ENCODE data around the gene PAAF1. TPM values are rescaled to one million over a fixed set of nuclear protein-coding genes. Genes with fewer than 3 reads are reported as not detected.
"Not testable (repeated sequence)": the region's sequence is repeated elsewhere in the genome, so short reads cannot be mapped to it uniquely, and the experiment has no call there.

PAAF1 gene
- total RNA-seq, 1 experiment from 2014 or later, result 13.2 TPM

DNA sequence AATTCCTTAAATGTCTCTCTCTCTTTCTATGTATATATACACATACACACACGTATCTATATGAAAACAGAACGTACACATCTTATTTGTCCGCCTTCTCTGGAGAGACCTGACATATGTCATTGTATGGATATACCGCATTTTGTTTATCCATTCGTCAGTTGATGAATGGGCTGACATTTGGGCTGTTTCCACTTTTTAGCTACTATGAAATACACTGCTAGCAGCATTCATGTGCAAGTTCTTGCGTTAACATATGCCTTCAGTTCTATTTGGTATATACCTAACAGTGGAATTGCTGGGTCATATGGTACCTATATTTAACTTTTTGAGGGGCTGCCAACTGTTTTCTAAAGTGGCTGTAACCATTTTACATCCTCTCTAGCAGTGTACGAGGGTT lies 56.0 kb downstream of the PAAF1 start:
- DNase-seq (ENCODE audit: low read depth), result no peak
- in situ Hi-C loops (cut with HindIII; ENCODE audit: low pct_unique_long_range_greater_than_20kb, low sequenced_read_pairs), result no loop called here

DNA sequence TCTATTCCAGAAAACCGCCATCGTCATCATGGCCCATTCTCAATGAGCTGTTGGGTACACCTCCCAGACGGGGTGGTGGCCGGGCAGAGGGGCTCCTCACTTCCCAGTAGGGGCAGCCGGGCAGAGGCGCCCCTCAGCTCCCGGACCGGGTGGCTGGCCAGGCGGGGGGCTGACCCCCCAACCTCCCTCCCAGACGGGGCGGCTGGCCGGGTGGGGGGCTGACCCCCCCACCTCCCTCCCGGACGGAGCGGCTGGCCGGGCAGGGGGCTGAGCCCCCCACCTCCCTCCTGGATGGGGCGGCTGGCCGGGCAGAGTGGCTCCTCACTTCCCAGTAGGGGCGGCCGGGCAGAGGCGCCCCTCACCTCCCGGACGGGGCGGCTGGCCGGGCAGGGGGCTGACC lies 59.2 kb downstream of the PAAF1 start:
- in situ Hi-C loops (cut with HindIII; ENCODE audit: low pct_unique_long_range_greater_than_20kb, low sequenced_read_pairs); DNase-seq (ENCODE audit: low read depth): not testable (repeated sequence)

DNA sequence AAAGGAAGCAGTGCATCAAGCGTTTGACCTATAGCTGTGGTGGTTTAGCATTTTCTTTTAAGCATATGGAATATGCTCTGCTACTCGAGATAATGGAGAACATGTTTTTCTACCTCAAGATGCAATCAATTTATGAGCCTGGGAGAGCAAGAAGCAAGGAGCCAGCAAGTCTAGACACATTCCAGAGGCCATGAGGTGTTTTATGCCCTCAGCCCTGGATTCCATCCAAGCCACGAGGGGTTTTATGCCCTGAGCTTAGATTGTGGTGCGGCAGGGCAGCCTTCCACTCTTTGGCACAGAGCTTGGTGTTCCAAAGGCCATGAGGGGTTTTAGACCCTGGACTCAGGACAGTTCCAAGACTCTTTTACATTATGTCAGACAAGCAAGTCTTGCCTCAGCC lies 62.3 kb downstream of the PAAF1 start:
- no peak for DNase-seq (ENCODE audit: low read depth)
- in situ Hi-C loops (cut with HindIII; ENCODE audit: low pct_unique_long_range_greater_than_20kb, low sequenced_read_pairs), result no loop called here

DNA sequence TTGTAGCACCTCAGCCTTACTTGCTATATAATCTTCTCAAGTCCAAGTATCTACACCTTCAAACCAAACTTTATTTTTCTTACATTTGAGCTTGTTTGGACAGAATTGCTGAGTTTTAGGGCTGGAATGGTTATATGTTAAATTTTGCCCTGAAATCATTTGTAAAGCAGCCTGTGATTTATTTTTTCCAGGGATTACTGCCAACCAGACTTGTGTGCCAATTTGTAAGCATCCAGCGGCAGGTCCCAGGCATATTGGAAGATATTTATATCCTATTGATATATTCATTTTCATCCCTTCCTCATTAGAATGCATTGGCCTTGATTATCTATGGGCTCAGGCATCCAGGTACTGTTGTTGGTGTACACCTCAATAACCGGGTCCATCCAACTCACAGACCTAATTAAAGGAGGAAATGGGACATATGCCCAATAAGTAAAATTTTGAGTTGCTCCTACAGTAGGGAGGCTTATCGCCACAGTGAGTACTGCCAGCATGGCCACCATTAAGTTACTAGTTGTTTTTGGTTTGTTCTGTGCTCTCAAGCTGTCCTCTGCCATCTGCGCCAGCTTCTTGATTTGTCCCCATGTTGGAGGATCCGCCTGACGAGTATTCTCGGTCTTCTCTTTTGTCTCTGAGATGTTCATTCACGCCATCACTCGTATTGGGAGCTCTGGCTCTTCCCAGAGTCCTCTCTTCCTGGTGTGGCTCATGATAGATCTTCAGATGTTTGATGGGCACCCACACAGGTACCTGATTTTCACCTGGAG lies 64.2 kb downstream of the PAAF1 start:
- in situ Hi-C loops (cut with HindIII; ENCODE audit: low pct_unique_long_range_greater_than_20kb, low sequenced_read_pairs), result no loop called here

DNA sequence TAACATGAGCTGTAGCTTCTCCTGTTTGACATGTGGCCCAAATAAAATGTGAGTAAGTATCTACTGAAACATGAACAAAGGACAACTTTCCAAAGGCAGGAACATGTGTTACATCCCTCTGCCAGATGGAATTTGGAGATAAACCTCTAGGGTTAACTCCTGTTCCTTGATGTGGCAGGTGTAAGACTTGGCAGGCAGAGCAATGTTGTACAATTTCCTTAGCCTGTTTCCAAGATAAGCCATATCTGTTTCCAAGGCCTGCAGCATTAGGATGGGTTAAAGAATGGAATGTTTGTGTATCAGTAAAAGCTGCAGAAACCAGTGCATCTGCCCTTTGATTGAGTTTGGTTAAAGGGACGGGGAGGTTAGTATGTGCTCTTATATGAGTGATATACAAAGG lies 65.2 kb downstream of the PAAF1 start:
- in situ Hi-C loops (cut with HindIII; ENCODE audit: low pct_unique_long_range_greater_than_20kb, low sequenced_read_pairs), result no loop called here
- no peak for DNase-seq (ENCODE audit: low read depth)

More for the DNA sequence above, 64.2 kb downstream of the PAAF1 start:
- no peak for DNase-seq (ENCODE audit: low read depth)

DNA sequence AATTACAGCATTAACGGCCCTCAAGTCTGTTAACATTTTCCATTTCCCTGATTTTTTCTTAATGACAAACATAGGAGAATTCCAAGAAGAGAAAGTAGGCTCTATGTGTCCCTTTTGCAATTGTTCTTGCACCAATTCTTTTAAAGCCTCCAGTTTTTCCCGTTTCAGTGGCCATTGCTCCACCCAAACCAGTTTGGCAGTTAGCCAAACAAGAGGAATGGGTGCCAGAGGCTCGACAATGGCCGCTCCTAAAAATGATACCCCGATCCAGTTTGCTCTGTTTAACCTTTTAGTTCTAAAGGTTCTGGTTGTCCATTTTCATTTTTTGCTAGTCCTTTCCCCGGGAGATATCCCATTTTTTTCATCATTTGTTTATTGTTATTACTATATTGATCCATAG lies 67.3 kb downstream of the PAAF1 start:
- no peak for DNase-seq (ENCODE audit: low read depth)
- in situ Hi-C loops (cut with HindIII; ENCODE audit: low pct_unique_long_range_greater_than_20kb, low sequenced_read_pairs), result no loop called here

DNA sequence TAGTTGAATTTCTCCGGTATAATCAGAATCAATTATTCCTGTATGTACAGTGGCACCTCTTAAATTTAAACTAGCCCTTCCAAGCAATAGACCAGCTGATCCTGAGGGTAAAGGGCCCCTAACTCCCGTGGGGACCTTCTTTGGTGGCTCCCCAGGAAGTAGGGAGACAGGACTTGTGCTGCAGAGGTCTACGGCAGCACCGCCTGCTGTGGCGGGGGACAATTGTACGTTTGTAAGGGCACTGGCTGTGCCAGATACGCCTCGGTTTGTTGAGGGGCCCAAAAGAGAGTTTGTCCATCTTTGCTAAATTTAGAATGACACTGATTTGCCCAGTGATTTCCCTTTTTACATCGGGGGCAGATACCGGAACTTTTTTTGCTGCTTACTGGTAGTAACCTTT lies 68.1 kb downstream of the PAAF1 start:
- DNase-seq (ENCODE audit: low read depth), result no peak
- in situ Hi-C loops (cut with HindIII; ENCODE audit: low pct_unique_long_range_greater_than_20kb, low sequenced_read_pairs), result no loop called here

DNA sequence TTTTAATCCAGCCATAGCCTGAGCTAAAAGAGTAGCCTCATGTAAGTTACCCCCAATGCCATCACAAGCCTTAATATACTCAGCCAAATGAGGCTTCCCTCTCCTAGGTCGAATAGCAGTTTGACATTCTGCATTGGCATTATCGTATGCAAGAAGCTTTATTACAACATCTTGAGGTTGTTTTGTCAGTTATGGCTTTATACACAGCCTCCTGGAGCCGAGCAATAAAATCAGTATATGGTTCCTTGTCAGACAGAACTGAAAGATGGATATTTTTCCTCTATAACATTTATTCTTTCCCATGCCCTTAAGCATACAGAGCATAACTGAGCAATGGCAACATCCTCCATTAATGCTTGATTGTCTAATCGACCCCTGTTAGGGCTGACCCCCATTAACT lies 68.6 kb downstream of the PAAF1 start:
- in situ Hi-C loops (cut with HindIII; ENCODE audit: low pct_unique_long_range_greater_than_20kb, low sequenced_read_pairs), result no loop called here
- no peak for DNase-seq (ENCODE audit: low read depth)

DNA sequence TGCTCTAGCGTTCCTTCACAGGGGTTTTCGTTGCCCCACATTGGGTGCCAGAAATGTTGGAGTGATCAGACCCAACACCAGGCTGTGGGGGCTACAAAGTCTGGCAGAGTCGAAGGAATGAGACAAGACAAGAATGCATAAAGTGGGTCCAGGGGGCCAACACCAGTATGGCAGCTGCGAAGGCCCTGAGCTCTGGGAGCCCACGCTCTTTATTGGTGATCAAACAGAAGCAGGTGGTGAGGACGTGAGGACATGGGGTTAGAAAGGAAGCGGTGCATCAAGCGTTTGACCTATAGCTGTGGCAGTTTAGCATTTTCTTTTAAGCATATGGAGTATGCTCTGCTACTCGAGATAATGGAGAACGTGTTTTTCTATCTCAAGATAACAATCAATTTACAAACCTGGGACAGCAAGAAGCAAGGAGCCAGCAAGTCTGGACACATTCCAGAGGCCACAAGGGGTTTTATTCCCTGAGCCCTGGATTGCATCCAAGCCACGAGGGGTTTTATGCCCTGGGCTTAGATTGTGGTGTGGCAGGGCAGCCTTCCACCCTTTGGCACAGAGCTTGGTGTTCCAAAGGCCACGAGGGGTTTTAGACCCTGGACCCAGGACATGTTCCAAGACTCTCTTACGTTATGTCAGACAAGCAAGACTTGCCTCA lies 70.1 kb downstream of the PAAF1 start:
- in situ Hi-C loops (cut with HindIII; ENCODE audit: low pct_unique_long_range_greater_than_20kb, low sequenced_read_pairs), result no loop called here
- no peak for DNase-seq (ENCODE audit: low read depth)

DNA sequence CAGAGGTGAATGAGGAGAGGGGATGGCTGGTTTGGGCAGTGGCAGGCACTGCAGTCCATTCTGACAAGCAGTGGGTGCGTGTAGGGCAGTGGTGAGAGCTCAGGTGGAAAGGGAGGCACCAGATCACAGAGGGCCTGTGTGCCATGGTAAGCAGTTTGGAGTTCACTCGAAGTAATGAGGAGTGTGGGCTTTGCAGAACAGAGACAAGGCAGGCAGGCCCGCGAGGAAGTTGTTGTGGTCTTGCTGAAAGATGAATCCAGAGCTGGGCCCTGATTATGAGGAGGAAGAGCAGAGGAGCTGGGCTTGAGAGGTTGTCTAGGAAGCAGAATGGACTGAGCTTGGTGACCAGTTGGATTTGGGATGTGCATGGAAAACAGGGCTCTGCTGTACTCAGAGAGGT lies 72.4 kb downstream of the PAAF1 start:
- in situ Hi-C loops (cut with HindIII; ENCODE audit: low pct_unique_long_range_greater_than_20kb, low sequenced_read_pairs), result no loop called here
- no peak for DNase-seq (ENCODE audit: low read depth)

DNA sequence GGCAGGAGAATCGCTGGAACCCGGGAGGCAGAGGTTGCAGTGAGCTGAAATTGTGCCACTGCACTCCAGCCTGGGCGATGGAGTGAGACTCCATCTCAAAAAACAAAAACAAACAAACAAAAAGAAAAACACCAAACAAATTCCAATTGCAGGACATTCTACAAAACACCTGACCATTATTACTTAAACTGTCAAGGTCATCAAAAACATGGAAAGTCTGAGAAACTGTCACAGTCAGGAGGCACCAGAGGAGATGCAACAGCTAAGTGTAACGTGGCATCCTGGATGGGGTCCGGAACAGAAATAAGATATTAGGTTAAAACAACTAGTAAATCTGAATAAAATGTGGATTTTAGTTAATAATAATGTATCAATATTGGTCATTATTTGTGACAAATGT lies 73.1 kb downstream of the PAAF1 start:
- no peak for DNase-seq (ENCODE audit: low read depth)
- in situ Hi-C loops (cut with HindIII; ENCODE audit: low pct_unique_long_range_greater_than_20kb, low sequenced_read_pairs), result no loop called here

DNA sequence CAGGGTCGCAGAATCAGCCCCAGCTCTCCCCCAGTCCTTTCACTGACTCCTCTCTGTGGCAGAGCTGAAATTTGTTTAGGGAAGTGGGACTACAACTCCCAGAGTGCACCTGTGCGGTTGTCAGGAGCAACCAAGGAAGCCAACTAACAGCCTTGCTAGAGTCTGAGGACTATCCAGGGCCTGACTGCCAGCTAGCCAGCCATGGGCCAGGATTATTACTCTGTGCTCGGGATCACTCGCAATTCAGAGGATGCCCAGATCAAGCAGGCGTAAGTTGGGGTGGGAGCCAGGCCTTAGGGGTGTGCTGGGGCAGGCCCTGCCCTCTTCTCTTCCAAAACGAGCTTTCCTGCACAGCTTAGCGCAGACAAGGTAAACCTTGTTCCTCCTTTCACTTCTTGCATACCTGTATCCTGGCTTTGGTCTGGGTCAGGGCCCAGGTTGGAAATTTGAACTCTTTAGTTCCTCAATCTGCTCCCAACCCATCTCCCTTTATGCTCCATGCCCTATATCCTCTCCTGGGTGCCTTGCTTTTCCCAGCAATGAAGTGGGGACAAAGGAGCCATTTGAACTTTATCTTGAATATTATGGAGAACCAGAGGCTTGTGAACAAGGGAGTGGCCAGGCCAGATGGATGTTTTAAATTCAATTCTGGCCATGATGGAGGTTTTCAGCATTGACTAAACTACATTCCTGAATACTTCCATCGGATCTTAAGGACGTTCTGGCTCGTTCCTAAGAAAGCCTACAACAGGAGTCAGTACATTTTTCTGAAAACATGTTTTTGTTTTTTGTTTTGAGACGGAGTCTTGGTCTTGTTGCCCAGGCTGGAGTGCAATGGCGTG lies 74.3 kb downstream of the PAAF1 start, which contains the start of gene DNAJB13:
TSS of gene DNAJB13 (plus strand) at position 158 of the 842 bp plus-strand sequence. CDS start at position 202, 44 bp downstream.
- peak; percentile 25 for DNase-seq (ENCODE audit: low read depth)
- in situ Hi-C loops (cut with HindIII; ENCODE audit: low pct_unique_long_range_greater_than_20kb, low sequenced_read_pairs), result no loop called here

DNA sequence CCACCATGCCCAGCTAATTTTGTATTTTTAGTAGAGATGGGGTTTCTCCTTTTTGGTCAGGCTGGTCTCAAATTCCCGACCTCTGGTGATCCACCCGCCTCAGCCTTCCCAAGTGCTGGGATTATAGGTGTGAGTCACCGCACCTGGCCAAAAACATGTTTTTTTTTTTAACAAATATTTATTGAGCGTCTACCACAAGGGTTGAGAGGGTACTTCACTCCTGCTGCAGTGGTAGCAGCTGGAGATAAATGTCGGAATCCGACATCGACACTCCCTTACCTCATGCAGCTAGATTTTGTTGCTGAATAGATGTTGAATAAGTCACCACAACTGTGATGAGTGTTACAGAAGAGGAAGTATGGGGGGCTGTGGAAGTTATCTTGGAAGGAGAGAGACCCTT lies 75.0 kb downstream of the PAAF1 start:
- in situ Hi-C loops (cut with HindIII; ENCODE audit: low pct_unique_long_range_greater_than_20kb, low sequenced_read_pairs), result no loop called here
- DNase-seq (ENCODE audit: low read depth), result no peak

DNA sequence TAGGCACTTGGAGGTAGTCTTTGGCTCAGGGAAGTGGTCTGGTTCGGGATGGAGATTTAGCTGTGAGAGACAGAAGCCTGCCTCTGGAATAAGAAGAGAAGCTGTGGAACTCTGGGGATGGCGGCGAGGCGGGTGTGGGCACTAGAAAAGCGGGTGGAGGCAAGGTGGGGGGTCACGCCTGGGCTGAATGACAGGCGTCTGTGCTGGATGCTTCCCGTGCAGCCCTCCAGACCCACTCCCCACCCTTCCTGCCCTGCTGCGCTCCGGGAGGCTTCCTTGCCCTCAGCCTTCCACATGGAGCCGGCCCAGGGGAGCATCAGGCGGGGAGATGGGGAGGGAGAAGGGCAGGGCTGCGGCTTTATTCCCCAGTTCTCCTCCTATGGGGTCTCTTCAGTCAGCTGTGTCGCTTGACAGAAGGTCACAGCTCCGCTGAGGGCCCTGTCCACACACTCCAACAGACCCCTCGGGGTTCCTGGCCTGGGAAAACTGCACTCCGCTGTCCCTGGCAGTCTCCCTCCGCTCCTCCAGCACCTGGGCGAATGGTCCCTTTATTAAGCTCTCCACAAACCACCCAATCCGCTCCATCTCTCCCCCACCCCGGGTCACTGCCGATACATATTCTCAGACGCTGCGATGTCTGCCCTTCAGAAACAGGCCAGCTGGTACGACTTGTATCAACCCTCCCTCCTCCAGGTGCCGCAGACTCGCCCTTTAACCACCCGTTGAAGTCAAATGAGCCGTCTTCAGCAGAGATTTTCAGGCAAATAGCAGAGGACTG lies 80.3 kb downstream of the PAAF1 start:
- no peak for DNase-seq (ENCODE audit: low read depth)
- in situ Hi-C loops (cut with HindIII; ENCODE audit: low pct_unique_long_range_greater_than_20kb, low sequenced_read_pairs), result no loop called here

DNA sequence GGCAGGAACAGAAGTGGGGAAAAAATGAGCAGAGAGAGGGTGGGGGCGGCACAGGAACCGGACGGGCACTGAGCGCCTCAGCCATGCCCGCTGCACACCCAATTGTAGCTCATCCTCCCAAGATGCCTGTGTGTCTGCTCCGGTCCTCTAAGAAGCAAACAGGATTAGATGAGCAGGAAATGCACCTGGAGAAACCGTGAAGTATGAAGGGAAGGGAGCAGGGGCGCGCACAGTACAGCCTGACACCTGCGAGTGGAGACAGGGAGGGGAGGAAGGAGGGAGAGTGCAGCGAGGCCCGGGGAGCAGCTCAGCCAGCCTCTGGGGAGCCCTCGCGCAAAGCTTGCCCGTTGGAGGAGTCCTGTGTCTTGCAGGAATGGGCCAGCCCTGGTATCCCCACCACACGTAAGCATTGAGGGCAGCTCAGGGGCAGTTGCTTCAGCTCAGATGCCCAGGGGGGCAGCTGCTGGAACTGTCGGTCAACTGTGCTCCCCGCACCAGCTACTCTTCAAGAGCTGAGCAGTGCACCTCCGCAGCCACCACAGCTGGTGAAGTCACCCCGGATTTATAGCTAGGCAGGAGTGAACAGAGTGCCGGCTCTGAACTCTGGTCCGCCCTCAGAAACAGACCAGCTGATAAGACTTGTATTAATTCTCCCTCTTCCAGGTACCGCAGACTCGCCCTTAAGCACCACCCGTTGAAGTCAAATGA lies 81.0 kb downstream of the PAAF1 start:
- in situ Hi-C loops (cut with HindIII; ENCODE audit: low pct_unique_long_range_greater_than_20kb, low sequenced_read_pairs), result no loop called here

DNA sequence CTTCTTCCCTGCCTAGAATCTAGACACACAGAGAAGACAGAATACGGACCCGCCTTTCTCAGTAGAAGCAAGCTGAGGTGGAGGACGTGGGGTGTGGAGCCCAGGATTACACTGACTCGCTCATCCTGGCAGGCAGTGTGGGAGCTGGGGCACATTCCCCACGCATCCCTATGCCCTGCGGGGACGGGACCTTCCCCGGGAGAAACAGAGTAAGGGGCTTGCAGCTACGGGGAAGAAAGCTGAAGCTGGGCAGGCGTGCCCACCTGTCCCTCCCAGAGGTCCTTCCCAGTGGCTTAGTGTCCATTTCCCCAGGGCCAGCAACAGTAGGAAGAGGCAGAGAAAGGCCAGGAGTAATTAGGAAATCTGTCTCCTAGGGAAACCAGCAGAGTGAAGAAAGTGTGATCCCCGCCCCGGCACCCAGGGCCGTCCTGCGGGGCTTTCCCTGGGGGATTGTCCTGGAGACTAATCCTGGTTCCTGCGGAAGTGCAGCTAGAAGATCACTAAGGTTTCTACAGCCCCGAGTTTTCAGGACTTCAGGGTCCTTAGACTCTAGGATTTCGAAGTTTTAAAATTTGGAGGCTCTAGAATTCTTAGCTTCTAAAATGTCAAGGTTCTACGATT lies 81.8 kb downstream of the PAAF1 start:
- in situ Hi-C loops (cut with HindIII; ENCODE audit: low pct_unique_long_range_greater_than_20kb, low sequenced_read_pairs), result no loop called here

More for the DNA sequence above, 81.0 kb downstream of the PAAF1 start:
- no peak for DNase-seq (ENCODE audit: low read depth)

DNA sequence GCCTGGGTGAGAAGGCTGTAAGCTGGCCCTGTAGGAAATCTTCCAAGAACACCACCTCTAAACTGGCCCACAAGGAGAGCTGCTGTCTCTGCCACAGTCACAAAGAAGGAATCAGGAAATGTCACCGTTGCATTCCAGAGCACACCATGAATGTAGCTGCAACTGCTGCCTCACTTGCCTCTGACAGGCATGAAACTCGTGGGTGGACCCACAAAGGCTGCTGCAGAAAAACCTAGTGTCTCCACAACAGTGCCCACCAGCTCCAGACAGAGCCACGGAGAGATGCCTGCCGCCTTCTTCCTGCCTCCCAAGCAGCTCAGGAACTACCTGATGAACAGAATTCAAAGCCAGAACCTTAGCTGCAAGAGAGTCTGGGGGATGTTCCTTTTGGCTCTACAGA lies 84.5 kb downstream of the PAAF1 start:
- in situ Hi-C loops (cut with HindIII; ENCODE audit: low pct_unique_long_range_greater_than_20kb, low sequenced_read_pairs), result no loop called here
- DNase-seq (ENCODE audit: low read depth), result no peak

More for the DNA sequence above, 81.8 kb downstream of the PAAF1 start:
- no peak for DNase-seq (ENCODE audit: low read depth)
